Neural progenitor cell (in vitro differentiated cells): ENCODE measurements around the gene SLAMF9. TPM values are rescaled to one million over a fixed set of nuclear protein-coding genes. Genes with fewer than 3 reads are reported as not detected.

Source experiments
- DNase-seq: peaks from one replicate; pipeline ENCODE4 v3.0.0-alpha.2; 2016; ENCODE audit warnings: low spot score
- H2AFZ ChIP-seq: fragments of 200-600 bp; sonication (generic); replicated peaks from 2 replicates; pipeline ENCODE4 v1.6.1; 2016; ENCODE audit warnings: antibody characterized with exemption
- H3F3A ChIP-seq: fragments of 200-600 bp; sonication (generic); 2 replicates; pipeline ENCODE4 v1.6.1; 2016; ENCODE audit warnings: antibody characterized with exemption, low read depth
- H3K27ac ChIP-seq: fragments of 200-600 bp; sonication (generic); 2 replicates; pipeline ENCODE4 v1.5.1; 2016; ENCODE audit warnings: mild to moderate bottlenecking
- H3K27me3 ChIP-seq: fragments of 200-600 bp; sonication (generic); 2 replicates; pipeline ENCODE4 v1.6.1; 2016; ENCODE audit warnings: mild to moderate bottlenecking, moderate library complexity
- H3K36me3 ChIP-seq: fragments of 200-600 bp; sonication (generic); 2 replicates; pipeline ENCODE4 v1.5.1; 2016
- H3K4me1 ChIP-seq: fragments of 200-600 bp; sonication (generic); 2 replicates; pipeline ENCODE4 v1.6.1; 2016; ENCODE audit warnings: mixed run types
- H3K4me2 ChIP-seq: fragments of 200-600 bp; sonication (generic); 2 replicates; pipeline ENCODE4 v1.6.1; 2016
- H3K4me3 ChIP-seq: fragments of 200-600 bp; sonication (generic); 2 replicates; pipeline ENCODE4 v1.5.1; 2016
- H3K79me2 ChIP-seq: fragments of 200-600 bp; sonication (generic); 2 replicates; pipeline ENCODE4 v1.6.1; 2016; ENCODE audit warnings: low read depth
- H3K9ac ChIP-seq: fragments of 200-600 bp; sonication (generic); 2 replicates; pipeline ENCODE4 v1.6.1; 2016
- H3K9me3 ChIP-seq: fragments of 200-600 bp; sonication (generic); 2 replicates; pipeline ENCODE4 v1.5.1; 2016; ENCODE audit warnings: low read depth
- H4K20me1 ChIP-seq: fragments of 200-600 bp; sonication (generic); 2 replicates; pipeline ENCODE4 v1.6.1; 2016; ENCODE audit warnings: low read depth
- H3K27ac Mint-ChIP-seq: 3 replicates; pipeline ENCODE4 v1.8.0; 2021; ENCODE audit warnings: mixed read lengths
- H3K27me3 Mint-ChIP-seq: 2 replicates; pipeline ENCODE4 v1.8.0; 2022; ENCODE audit warnings: low read depth, mild to moderate bottlenecking, inconsistent platforms, moderate library complexity, mixed read lengths; ENCODE audit not compliant: insufficient read depth
- H3K36me3 Mint-ChIP-seq: 3 replicates; pipeline ENCODE4 v1.8.0; 2021; ENCODE audit warnings: mixed read lengths
- H3K4me1 Mint-ChIP-seq: 3 replicates; pipeline ENCODE4 v1.8.0; 2021; ENCODE audit warnings: mixed read lengths
- H3K4me3 Mint-ChIP-seq: 3 replicates; pipeline ENCODE4 v1.8.0; 2021; ENCODE audit warnings: mild to moderate bottlenecking, moderate library complexity, mixed read lengths
- H3K9me3 Mint-ChIP-seq: 3 replicates; pipeline ENCODE4 v1.8.0; 2020; ENCODE audit warnings: mixed read lengths
- CTCF ChIP-seq: fragments of 200-600 bp; sonication (generic); IDR thresholded peaks from 2 replicates; pipeline ENCODE4 v1.5.1; 2017; ENCODE audit warnings: antibody characterized with exemption, mild to moderate bottlenecking
- EZH2 ChIP-seq: fragments of 200-600 bp; sonication (generic); IDR thresholded peaks from 2 replicates; pipeline ENCODE4 v1.6.1; 2017; ENCODE audit warnings: antibody characterized with exemption, mild to moderate bottlenecking, moderate library complexity
- EZH2phosphoT487 ChIP-seq: fragments of 200-600 bp; sonication (generic); IDR thresholded peaks from 2 replicates; pipeline ENCODE4 v1.6.1; 2017; ENCODE audit warnings: antibody characterized with exemption
- total RNA-seq: library from RNA; depleted of rRNA; stranded (reverse); fragments of >200 nt; gene quantifications from 2 replicates; pipeline ENCODE4 v1.2.3, GENCODE V29; 2015; ENCODE audit warnings: low replicate concordance

Gene SLAMF9
- total RNA-seq, 1 donor from 2014 or later: not detected

GRCh38 chr1:159951016-159951415, 3.0 kb downstream of the SLAMF9 start:
- no peaks in the 10 kb centered on the region for H3K36me3 ChIP-seq
- Mint-ChIP-seq H3K27me3 (peaks cover 13% of the 10 kb centered on the region), H3K4me3 (no peak overlapping the region), H3K9me3 (no peaks in the 10 kb centered on the region), H3K27ac (no peak overlapping the region), H3K4me1 (peaks cover 6% of the 10 kb centered on the region), H3K36me3 (no peaks in the 10 kb centered on the region)
- H3K79me2 ChIP-seq: no peaks in the 10 kb centered on the region
- DNase-seq: no peak
- no peaks in the 10 kb centered on the region for H3K27me3 ChIP-seq
- H3F3A ChIP-seq: peaks cover 4% of the 10 kb centered on the region
- no peaks in the 10 kb centered on the region for H3K9me3 ChIP-seq
- H3K27ac ChIP-seq: no peak overlapping the region
- no peak overlapping the region for H3K4me2 ChIP-seq
- H2AFZ ChIP-seq: no peak overlapping the region
- no peaks in the 10 kb centered on the region for H4K20me1 ChIP-seq
- peaks cover 7% of the 10 kb centered on the region for H3K4me1 ChIP-seq
- no peak overlapping the region for H3K4me3 ChIP-seq
- no peak overlapping the region for H3K9ac ChIP-seq
- TF ChIP-seq CTCF (no peak), EZH2phosphoT487 (no peak), EZH2 (no peak)

GRCh38 chr1:159949981-159950381, 4.1 kb downstream of the SLAMF9 start:
- Histone ChIP-seq H3K4me3 (no peak overlapping the region), H3F3A (peaks cover 4% of the 10 kb centered on the region), H3K79me2 (peaks cover 3% of the 10 kb centered on the region), H4K20me1 (no peaks in the 10 kb centered on the region), H3K4me1 (peaks cover 8% of the 10 kb centered on the region), H3K4me2 (no peak overlapping the region), H2AFZ (no peak overlapping the region), H3K36me3 (no peaks in the 10 kb centered on the region), H3K9ac (no peak overlapping the region), H3K9me3 (no peaks in the 10 kb centered on the region), H3K27ac (no peak overlapping the region), H3K27me3 (no peaks in the 10 kb centered on the region)
- TF ChIP-seq EZH2phosphoT487 (no peak), EZH2 (no peak), CTCF (no peak)
- H3K36me3 Mint-ChIP-seq: no peaks in the 10 kb centered on the region
- H3K4me1 Mint-ChIP-seq: peaks cover 10% of the 10 kb centered on the region
- peaks cover 14% of the 10 kb centered on the region for H3K27me3 Mint-ChIP-seq
- no peak overlapping the region for H3K4me3 Mint-ChIP-seq
- no peak for DNase-seq
- no peaks in the 10 kb centered on the region for H3K9me3 Mint-ChIP-seq
- no peak overlapping the region for H3K27ac Mint-ChIP-seq

GRCh38 chr1:159949123-159949522, 4.9 kb downstream of the SLAMF9 start:
- Histone ChIP-seq H3K9ac (no peak overlapping the region), H3K4me1 (peaks cover 16% of the 10 kb centered on the region), H3K27ac (no peak overlapping the region), H3K9me3 (no peaks in the 10 kb centered on the region), H3K4me3 (no peak overlapping the region), H2AFZ (no peak overlapping the region), H3F3A (peaks cover 4% of the 10 kb centered on the region), H3K36me3 (no peaks in the 10 kb centered on the region), H3K4me2 (no peak overlapping the region), H4K20me1 (no peaks in the 10 kb centered on the region), H3K79me2 (peaks cover 11% of the 10 kb centered on the region), H3K27me3 (no peaks in the 10 kb centered on the region)
- Mint-ChIP-seq H3K9me3 (no peaks in the 10 kb centered on the region), H3K36me3 (peaks cover 2% of the 10 kb centered on the region), H3K4me1 (peaks cover 15% of the 10 kb centered on the region), H3K27me3 (peaks cover 15% of the 10 kb centered on the region), H3K27ac (no peak overlapping the region), H3K4me3 (no peak overlapping the region)
- no peak for TF ChIP-seq EZH2
- no peak for TF ChIP-seq EZH2phosphoT487
- no peak for TF ChIP-seq CTCF
- no peak for DNase-seq
